Mesendoderm (in vitro differentiated cells): Measurements from ENCODE around the gene PRIM2.
"Not testable (repeated sequence)": the region's sequence is repeated elsewhere in the genome, so short reads cannot be mapped to it uniquely, and the experiment has no call there.

Experiments
- DNase-seq: peaks from one replicate; pipeline ENCODE4 v3.0.0; 2013
- H2AK5ac ChIP-seq: 2 replicates; pipeline ENCODE4 v1.6.1; 2013; ENCODE audit warnings: low read length, inconsistent platforms
- H2BK120ac ChIP-seq: 2 replicates; pipeline ENCODE4 v1.6.1; 2013; ENCODE audit warnings: low read depth, mild to moderate bottlenecking, low read length, moderate library complexity, mixed read lengths
- H2BK15ac ChIP-seq: replicated peaks from 2 replicates; pipeline ENCODE4 v1.6.1; 2013; ENCODE audit warnings: low read depth, mild to moderate bottlenecking, moderate library complexity
- H2BK5ac ChIP-seq: 2 replicates; pipeline ENCODE4 v1.6.1; 2013; ENCODE audit warnings: low read length, inconsistent platforms
- H3K18ac ChIP-seq: 2 replicates; pipeline ENCODE4 v1.6.1; 2013; ENCODE audit warnings: mild to moderate bottlenecking, low read length, mixed read lengths
- H3K23ac ChIP-seq: one replicate; pipeline ENCODE4 v1.6.1; 2013; ENCODE audit warnings: low read length
- H3K27ac ChIP-seq: 2 replicates; pipeline ENCODE4 v1.5.1; 2013; ENCODE audit warnings: low read depth, mild to moderate bottlenecking, inconsistent platforms, low read length, moderate library complexity
- H3K27me3 ChIP-seq: 2 replicates; pipeline ENCODE4 v1.6.1; 2013; ENCODE audit warnings: low read length, control low read depth, mild to moderate bottlenecking, inconsistent platforms; ENCODE audit not compliant: insufficient read depth, poor library complexity
- H3K36me3 ChIP-seq: 2 replicates; pipeline ENCODE4 v1.6.1; 2013; ENCODE audit warnings: low read length, inconsistent platforms; ENCODE audit not compliant: control insufficient read depth, insufficient read depth
- H3K4ac ChIP-seq: one replicate; pipeline ENCODE4 v1.6.1; 2013; ENCODE audit warnings: low read depth, mild to moderate bottlenecking, low read length, moderate library complexity
- H3K4me1 ChIP-seq: 2 replicates; pipeline ENCODE4 v1.6.1; 2013; ENCODE audit warnings: low read depth, low read length, inconsistent platforms; ENCODE audit not compliant: control insufficient read depth
- H3K4me2 ChIP-seq: 2 replicates; pipeline ENCODE4 v1.6.1; 2013; ENCODE audit warnings: low read length
- H3K4me3 ChIP-seq: 2 replicates; pipeline ENCODE4 v1.5.1; 2013; ENCODE audit warnings: mild to moderate bottlenecking, low read length
- H3K56ac ChIP-seq: one replicate; pipeline ENCODE4 v1.6.1; 2013; ENCODE audit warnings: low read length
- H3K79me1 ChIP-seq: 2 replicates; pipeline ENCODE4 v1.6.1; 2013; ENCODE audit warnings: low read length, inconsistent platforms
- H3K79me2 ChIP-seq: 2 replicates; pipeline ENCODE4 v1.6.1; 2013; ENCODE audit warnings: mild to moderate bottlenecking, low read length; ENCODE audit not compliant: control insufficient read depth, insufficient read depth
- H3K9ac ChIP-seq: 2 replicates; pipeline ENCODE4 v1.6.1; 2013; ENCODE audit warnings: low read length, inconsistent platforms
- H4K5ac ChIP-seq: one replicate; pipeline ENCODE4 v1.6.1; 2013; ENCODE audit warnings: low read length
- H4K8ac ChIP-seq: one replicate; pipeline ENCODE4 v1.6.1; 2013; ENCODE audit warnings: low read depth, mild to moderate bottlenecking, control low read depth, low read length, moderate library complexity
- WGBS: extraction: QIAGEN DNeasy Blood & Tissue Kit; methylation state at CpG from one replicate; pipeline ENCODE4 v1.1.7; 2013; ENCODE audit warnings: low lambda C conversion rate, missing lambda C conversion rate; ENCODE audit not compliant: insufficient coverage; ENCODE audit errors: extremely low coverage; 5-methylcytosine and 5-hydroxymethylcytosine counted together

PRIM2 gene

DNA sequence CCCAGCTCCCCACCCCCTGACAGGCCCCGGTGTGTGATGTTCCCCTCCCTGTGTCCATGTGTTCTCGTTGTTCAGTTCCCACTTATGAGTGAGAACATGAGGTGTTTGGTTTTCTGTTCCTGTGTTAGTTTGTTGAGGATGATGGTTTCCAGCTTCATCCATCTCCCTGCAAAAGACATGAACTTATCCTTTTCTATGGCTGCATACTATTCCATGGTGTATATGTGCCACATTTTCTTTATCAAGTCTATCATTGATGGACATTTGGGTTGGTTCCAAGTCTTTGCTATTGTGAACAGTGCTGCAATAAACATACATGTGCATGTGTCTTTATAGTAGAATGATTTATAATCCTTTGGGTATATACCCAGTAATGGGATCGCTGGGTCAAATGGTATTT, 148.5 kb downstream of the PRIM2 start:
- no CpG with 5 or more reads among the region's 3 CpGs for whole genome bisulfite sequencing

DNA sequence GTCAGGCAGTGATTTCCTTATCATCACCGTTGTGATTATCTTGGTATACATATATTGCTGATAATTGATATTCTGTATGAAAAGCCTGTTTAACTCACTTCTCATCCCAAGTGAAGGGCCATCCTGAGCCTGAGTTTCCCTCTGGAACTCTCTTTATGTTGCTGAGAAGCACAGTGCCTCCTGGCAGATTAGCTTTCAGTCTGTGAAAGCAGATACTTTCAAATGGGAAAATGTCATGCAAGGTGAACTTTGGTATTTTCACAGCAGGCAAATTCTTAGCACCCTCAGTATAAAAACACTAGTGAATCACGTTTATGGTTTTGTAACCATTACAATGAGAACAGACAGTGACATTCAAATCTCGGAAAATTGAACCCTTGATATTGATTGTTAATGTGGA, 151.6 kb downstream of the PRIM2 start:
- Histone ChIP-seq H3K27me3 (no peaks in the 10 kb centered on the region), H2BK120ac (no peak overlapping the region), H2AK5ac (no peak overlapping the region), H4K5ac (no peak overlapping the region), H3K4me1 (no peaks in the 10 kb centered on the region), H3K56ac (no peak overlapping the region), H3K23ac (no peak overlapping the region), H3K9ac (no peak overlapping the region), H3K4me2 (no peak overlapping the region), H3K4me3 (no peak overlapping the region), H3K27ac (no peak overlapping the region), H3K4ac (no peak overlapping the region), H3K79me1 (no peaks in the 10 kb centered on the region), H3K18ac (no peak overlapping the region), H3K79me2 (no peaks in the 10 kb centered on the region), H2BK5ac (no peak overlapping the region), H2BK15ac (no peak overlapping the region), H3K36me3 (no peaks in the 10 kb centered on the region), H4K8ac (no peak overlapping the region)
- DNase-seq, result no peak
- WGBS, result no CpG with 5 or more reads among the region's 3 CpGs

More for the DNA sequence above, 148.5 kb downstream of the PRIM2 start:
- H3K4me3 ChIP-seq, H2AK5ac ChIP-seq, H2BK15ac ChIP-seq, H2BK120ac ChIP-seq, H3K4me2 ChIP-seq, H3K18ac ChIP-seq, H3K23ac ChIP-seq, H3K9ac ChIP-seq, H3K79me1 ChIP-seq, H3K79me2 ChIP-seq, H4K5ac ChIP-seq, H3K36me3 ChIP-seq, H3K27me3 ChIP-seq, H3K56ac ChIP-seq, H4K8ac ChIP-seq, H3K4me1 ChIP-seq, DNase-seq, H2BK5ac ChIP-seq, H3K4ac ChIP-seq, H3K27ac ChIP-seq: not testable (repeated sequence)

DNA sequence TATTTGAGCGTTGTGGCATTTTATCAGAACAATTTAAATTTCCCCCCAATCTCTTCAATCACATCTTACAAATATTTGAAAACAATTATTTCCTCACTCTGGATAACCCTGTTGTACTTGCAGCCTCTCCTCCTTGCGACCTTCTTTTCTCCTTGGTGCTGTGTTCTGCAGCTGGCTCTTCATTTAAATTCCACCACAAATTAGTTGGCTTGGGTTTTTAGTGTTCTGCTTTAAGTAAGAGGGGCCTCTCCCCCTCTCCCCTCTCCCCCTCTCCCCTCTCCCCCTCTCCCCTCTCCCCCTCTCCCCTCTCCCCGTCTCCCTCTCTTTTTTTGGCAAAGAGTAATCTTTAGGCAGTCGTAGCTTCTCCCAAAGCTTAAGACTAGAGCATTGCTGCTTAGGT, 152.7 kb downstream of the PRIM2 start:
- not testable (repeated sequence) for H3K18ac ChIP-seq, H3K79me2 ChIP-seq, H4K8ac ChIP-seq, H3K4ac ChIP-seq, H3K27me3 ChIP-seq, H3K9ac ChIP-seq, DNase-seq, H3K27ac ChIP-seq, H3K4me1 ChIP-seq, H3K56ac ChIP-seq, H2BK5ac ChIP-seq, H3K23ac ChIP-seq, H2AK5ac ChIP-seq, H3K4me2 ChIP-seq, H2BK120ac ChIP-seq, H3K79me1 ChIP-seq, H3K36me3 ChIP-seq, H4K5ac ChIP-seq, H3K4me3 ChIP-seq, H2BK15ac ChIP-seq
- no CpG with 5 or more reads among the region's 4 CpGs for WGBS

DNA sequence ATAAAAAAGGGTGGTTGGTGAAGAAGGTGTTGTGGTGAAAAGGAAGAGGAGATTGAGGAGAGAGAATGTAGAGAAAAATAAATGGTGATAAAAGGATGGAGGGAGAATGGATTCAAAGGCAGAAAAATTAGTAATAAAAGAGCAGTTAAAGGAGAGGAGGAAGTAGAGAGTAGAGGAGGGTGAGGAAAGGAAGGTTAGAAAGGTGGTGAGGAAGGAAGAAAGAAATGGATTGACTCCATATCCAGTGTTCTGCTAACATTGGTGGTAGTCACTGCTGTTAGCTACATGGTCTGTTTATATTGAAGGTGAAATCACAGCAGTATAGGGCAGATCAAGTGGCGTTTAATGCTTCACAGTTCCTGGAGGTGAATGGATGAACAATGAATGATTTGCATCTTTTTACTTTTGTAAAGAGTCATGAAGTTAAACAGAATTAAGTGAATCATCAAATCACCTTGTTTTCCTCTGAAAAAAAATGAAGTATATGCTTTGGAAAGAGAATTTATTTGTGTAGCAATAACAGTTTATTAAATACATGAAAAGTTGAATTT, 154.0 kb downstream of the PRIM2 start:
- not testable (repeated sequence) for DNase-seq, H3K18ac ChIP-seq, H3K56ac ChIP-seq, H3K23ac ChIP-seq, H4K5ac ChIP-seq, H3K4me2 ChIP-seq, H2AK5ac ChIP-seq, H3K27ac ChIP-seq, H3K4me1 ChIP-seq, H3K79me2 ChIP-seq, H4K8ac ChIP-seq, H3K9ac ChIP-seq, H3K4me3 ChIP-seq, H3K4ac ChIP-seq, H2BK5ac ChIP-seq, H2BK120ac ChIP-seq, H2BK15ac ChIP-seq, H3K79me1 ChIP-seq, H3K27me3 ChIP-seq, H3K36me3 ChIP-seq
- WGBS, result no CpG with 5 or more reads among the region's 1 CpG

DNA sequence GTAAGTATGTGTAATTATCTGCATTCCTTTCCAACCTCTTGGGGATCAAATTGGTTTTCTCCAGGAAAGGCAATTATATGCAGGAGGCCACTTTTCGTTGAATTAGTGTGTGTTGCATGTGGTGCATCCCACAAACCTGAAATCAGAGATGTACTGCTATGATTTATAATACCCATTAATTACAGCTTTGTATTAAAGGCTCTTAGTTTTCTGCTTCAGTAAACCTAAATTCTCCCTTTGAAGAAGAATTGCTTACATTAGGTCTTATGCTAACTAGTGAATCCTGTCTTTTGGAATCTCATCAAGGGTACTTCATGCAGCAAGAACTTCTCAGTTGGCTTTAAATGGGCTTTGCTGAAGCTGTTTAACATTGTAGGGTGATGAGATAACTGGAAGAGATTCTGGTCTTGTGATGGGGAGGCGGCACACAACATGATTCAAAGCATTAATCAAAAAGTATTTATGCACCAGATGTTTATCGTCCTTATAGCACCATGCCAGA, 155.5 kb downstream of the PRIM2 start:
- H3K4me1 ChIP-seq, H2AK5ac ChIP-seq, H4K8ac ChIP-seq, H3K79me2 ChIP-seq, H3K36me3 ChIP-seq, H3K23ac ChIP-seq, H3K4me2 ChIP-seq, H3K18ac ChIP-seq, H2BK15ac ChIP-seq, H3K4me3 ChIP-seq, H3K27ac ChIP-seq, H2BK120ac ChIP-seq, H3K56ac ChIP-seq, H4K5ac ChIP-seq, H3K79me1 ChIP-seq, H3K9ac ChIP-seq, H2BK5ac ChIP-seq, H3K27me3 ChIP-seq, H3K4ac ChIP-seq: not testable (repeated sequence)
- WGBS, result no CpG with 5 or more reads among the region's 3 CpGs
- peak; percentile 79 for DNase-seq

DNA sequence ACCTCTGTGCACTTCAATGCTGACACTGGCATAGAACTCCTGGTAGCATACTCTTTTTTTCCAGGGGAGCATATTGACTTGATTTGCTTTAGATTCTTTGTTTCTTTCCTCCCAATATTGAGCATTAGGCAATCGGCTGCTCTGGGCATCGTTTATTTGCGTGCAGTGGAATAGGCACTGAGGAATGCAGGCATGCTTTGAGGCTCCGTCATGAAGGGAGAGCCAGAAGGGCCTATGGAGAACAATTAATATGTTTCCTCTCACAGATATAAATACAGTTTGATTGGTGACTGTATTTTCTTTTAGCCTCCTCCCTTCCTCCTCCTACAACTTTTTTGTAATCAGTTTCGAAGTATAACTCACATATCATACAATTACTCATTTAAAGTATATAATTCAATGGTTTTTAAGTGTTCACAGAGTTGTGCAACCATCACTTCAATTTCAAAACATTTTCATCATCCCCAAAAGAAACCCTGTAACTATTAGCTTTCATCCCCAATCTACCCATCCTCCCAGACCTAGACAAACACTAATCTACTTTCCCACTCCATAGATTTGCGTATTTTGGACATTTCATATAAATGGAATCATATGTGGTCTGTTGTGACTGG, 157.5 kb downstream of the PRIM2 start:
- not testable (repeated sequence) for H3K4me1 ChIP-seq, H3K4ac ChIP-seq, H3K9ac ChIP-seq, H3K27me3 ChIP-seq, H3K4me3 ChIP-seq, H3K23ac ChIP-seq, H2BK120ac ChIP-seq, H3K36me3 ChIP-seq, H3K79me2 ChIP-seq, H3K4me2 ChIP-seq, H4K8ac ChIP-seq, H2BK5ac ChIP-seq, H3K56ac ChIP-seq, H2AK5ac ChIP-seq, H4K5ac ChIP-seq, H3K27ac ChIP-seq, H3K79me1 ChIP-seq, DNase-seq, H3K18ac ChIP-seq, H2BK15ac ChIP-seq
- no CpG with 5 or more reads among the region's 6 CpGs for WGBS
